ENCODE results near the gene LNP1.

DNA sequence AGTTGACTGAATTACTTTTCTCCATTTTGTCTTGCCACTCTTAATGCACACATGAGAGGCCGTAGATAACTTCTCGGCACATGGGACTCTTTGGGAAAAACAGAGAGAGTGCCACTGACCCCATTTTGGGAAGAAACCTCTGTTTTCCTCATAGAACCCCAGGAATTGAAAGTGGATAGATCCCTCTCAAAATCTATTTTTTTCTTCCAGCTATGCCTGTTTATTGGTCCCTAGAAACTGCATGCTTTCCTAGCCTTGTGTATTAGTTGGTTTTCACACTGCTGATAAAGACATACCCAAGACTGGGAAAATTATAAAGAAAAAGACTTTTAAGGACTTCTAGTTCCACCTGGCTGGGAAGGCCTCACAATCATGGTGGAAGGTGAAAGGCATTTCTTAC is 67.3 kb downstream of the LNP1 start:
- no peak for TF ChIP-seq EZH2phosphoT487 (IDR thresholded peaks at IDR 0.05; ENCODE audit: insufficient read depth, low read depth)
- no peak for TF ChIP-seq EZH2 (IDR thresholded peaks at IDR 0.05; ENCODE audit: insufficient read depth, poor library complexity, severe bottlenecking)

Data from GM23248 (cell line).